Activated naive CD4-positive, alpha-beta T cell (primary cell): Measurements from ENCODE around the gene RIMS3.

Experiments used
- DNase-seq, 4 experiments: peaks; one replicate each; lab custom pipeline; 2025; lab: John Stamatoyannopoulos, UW

RIMS3 gene

GRCh38 chr1:40653851-40654537 is 11.5 kb downstream of the RIMS3 start:
- DNase-seq, result no peak

- DNase-seq, result no peak
Observed at GRCh38 chr1:40652979-40653378, 12.5 kb downstream of the RIMS3 start.

GRCh38 chr1:40652468-40652867 is 13.0 kb downstream of the RIMS3 start:
- DNase-seq, result no peak

GRCh38 chr1:40651138-40651857 is 14.2 kb downstream of the RIMS3 start:
- no peak for DNase-seq

- DNase-seq, result no peak
Observed at GRCh38 chr1:40650075-40650474, 15.4 kb downstream of the RIMS3 start.

GRCh38 chr1:40649592-40649930 is 15.9 kb downstream of the RIMS3 start:
- DNase-seq, result no peak

GRCh38 chr1:40648928-40649591 is 16.4 kb downstream of the RIMS3 start:
- DNase-seq, result no peak

- DNase-seq, result no peak
Observed at GRCh38 chr1:40648200-40648599, 17.3 kb downstream of the RIMS3 start.

GRCh38 chr1:40646315-40646714 is 19.2 kb downstream of the RIMS3 start:
- DNase-seq, result no peak

- no peak for DNase-seq
Observed at GRCh38 chr1:40645118-40645680, 20.3 kb downstream of the RIMS3 start.

- DNase-seq, result no peak
Observed at GRCh38 chr1:40641601-40642242, 23.8 kb downstream of the RIMS3 start.

GRCh38 chr1:40640314-40641076 is 25.0 kb downstream of the RIMS3 start:
- DNase-seq, result no peak

- DNase-seq, result no peak
Observed at GRCh38 chr1:40638097-40639036, 27.1 kb downstream of the RIMS3 start.

- DNase-seq, result no peak
Observed at GRCh38 chr1:40637470-40638007, 27.9 kb downstream of the RIMS3 start.

GRCh38 chr1:40636777-40637176 is 28.7 kb downstream of the RIMS3 start:
- DNase-seq, result no peak

- no peak for DNase-seq
Observed at GRCh38 chr1:40635763-40636500, 29.6 kb downstream of the RIMS3 start.

- no peak for DNase-seq
Observed at GRCh38 chr1:40634901-40635655, 30.4 kb downstream of the RIMS3 start.

GRCh38 chr1:40633931-40634376 is 31.5 kb downstream of the RIMS3 start:
- DNase-seq, result no peak

GRCh38 chr1:40633523-40633922 is 32.0 kb downstream of the RIMS3 start:
- DNase-seq, result no peak
